HG03558 (cell line): Measurements from ENCODE around the gene SUN1.
"Not testable (repeated sequence)": the region's sequence is repeated elsewhere in the genome, so short reads cannot be mapped to it uniquely, and the experiment has no call there.

ENCODE experiments used
- ATAC-seq: cut with Tn5 transposase; IDR thresholded peaks from one replicate; pipeline ENCODE4 v1.9.1; 2021; ENCODE audit warnings: moderate number of reproducible peaks; ENCODE audit not compliant: unreplicated experiment; ENCODE audit errors: extremely low read depth

SUN1 gene

GRCh38 chr7:854118-854775 lies 22.0 kb downstream of the SUN1 start:
- no peak for ATAC-seq

DNA sequence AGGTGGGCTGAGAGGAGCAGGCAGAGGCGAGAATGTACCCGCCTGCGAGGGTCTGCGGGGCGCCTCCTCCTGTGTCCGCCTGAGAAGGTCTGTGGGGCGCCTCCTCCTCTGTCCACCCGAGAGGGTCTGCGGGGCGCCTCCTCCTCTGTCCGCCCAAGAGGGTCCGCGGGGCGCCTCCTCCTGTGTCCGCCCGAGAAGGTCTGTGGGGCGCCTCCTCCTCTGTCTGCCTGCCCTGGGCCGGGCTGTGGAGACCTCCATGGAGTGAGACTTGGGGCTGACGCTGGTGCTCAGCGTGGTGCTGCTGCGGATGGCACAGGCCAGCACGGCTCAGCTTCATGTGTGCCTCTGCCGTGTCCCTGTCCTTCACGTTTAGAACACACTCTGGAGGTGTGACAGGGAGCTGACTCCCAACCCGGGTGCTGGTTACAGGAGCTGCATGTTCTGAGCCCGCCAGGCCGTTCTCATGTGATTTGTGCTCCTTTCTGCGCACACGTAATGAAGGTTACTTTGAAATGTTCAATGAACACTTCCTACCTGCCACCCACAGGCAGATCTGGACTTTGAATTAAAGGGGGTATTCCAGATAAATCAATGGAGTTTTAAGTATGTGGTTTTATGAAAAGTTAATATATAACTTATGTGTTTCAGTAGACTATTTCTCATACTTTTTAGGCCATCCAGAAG lies 23.6 kb downstream of the SUN1 start:
- no peak for ATAC-seq

GRCh38 chr7:856444-857095 lies 24.3 kb downstream of the SUN1 start:
- ATAC-seq = no peak

GRCh38 chr7:857661-858060 lies 25.4 kb downstream of the SUN1 start:
- no peak for ATAC-seq

DNA sequence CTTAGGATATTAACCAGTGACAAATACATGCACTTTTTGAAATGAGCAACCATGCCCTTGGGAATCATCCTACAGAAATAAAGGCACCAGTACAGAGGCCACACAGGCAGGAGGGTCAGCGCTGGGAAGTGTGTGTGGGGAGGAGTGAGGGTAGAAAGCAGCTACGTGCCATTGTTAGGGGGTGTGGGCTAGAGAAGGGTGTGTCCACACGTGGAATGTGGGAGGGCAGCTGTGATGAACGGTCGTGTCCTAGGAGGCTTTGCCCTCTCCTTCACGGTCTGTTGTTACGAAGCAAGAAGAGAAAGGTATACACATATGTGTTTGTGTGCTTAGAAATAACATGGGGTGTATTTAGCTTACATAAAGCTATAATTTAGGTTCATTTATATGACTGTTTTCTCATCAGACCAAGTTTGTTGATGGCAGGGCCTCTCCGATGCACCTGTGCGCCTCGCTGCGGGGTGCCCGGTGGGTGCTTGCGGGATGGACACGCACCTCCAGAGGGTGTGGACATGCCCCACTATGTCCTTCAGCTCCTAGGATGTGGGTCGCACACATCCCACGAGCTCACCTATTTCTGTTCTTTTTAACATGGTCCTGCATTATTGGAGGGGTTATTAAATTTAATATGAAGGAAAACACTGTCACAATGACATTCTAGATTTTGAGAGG lies 27.2 kb downstream of the SUN1 start:
- ATAC-seq = no peak

- ATAC-seq = no peak
Measured at GRCh38 chr7:860149-860548, 27.9 kb downstream of the SUN1 start.

GRCh38 chr7:861222-861621 lies 28.9 kb downstream of the SUN1 start:
- no peak for ATAC-seq

- no peak for ATAC-seq
Measured at GRCh38 chr7:862157-862556, 29.9 kb downstream of the SUN1 start.

DNA sequence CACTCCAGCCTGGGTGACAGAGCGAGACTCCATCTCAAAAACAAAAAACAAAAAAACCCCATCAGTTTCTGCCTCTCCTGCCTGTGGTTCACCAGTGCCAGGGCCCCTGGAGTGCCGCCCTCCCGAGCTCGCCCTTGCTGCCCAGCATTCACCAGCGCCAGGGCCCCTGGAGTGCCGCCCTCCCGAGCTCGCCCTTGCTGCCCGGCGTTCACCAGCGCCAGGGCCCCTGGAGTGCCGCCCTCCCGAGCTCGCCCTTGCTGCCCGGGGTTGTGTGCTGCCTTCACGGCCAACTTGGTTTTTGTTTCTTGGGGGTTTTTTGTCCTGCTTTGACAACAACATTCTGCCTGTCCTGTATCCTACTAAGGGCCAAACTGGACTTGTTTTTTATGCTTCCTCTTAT lies 30.8 kb downstream of the SUN1 start:
- ATAC-seq = no peak

DNA sequence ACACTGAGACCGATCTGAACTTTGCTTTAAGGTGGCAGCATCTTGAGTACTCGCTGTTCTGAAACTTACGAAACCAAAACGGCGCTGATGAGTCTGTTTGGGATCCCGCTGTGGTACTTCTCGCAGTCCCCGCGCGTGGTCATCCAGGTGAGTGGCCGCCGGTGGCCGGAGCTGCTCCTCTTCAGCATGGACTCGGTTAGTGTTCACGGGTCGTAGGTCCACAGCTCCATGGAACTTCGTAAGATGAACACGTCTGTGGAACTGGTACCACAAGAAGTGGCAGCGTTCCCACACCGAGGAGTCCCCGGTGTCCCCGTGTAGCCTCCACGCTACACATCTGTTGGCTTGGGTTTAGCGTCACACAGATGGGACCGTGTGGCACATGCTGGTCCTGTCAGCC lies 33.6 kb downstream of the SUN1 start:
- no peak for ATAC-seq

DNA sequence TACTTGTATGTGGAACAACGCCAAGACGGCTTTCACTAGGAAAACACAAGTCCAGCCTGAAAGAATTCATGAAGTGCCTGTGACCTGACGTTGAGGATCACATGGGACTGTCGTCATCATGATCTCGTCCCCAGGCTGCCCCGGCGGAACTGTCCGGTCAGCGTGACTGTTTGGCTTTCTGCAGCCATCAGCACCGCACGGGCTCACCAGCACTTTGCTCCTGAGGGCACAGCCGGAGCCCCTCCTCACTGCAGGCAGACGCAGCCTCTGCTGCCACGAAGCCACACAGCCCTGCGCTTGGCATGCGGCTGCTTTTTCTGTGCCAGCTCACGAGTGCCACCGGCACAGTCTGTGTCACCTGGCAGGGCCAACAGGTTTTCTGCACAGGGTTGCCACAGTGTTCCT lies 34.7 kb downstream of the SUN1 start:
- ATAC-seq = no peak

GRCh38 chr7:867406-868188 lies 35.3 kb downstream of the SUN1 start:
- ATAC-seq = no peak

DNA sequence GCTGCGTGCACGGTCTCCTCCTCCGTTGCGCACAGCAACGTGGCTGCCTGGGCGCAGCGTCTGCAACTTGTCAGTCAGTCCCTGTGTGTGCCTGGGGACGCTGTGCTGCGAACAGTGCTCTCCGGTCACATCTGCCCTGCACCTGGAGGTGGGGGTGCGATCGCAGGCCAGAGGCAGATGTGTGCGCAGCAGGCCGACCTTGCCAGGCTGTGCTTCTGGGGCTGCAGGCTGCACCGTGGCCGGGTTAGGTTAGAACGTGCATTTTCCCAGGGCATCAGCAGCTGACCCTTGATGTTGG lies 35.9 kb downstream of the SUN1 start:
- ATAC-seq = no peak

DNA sequence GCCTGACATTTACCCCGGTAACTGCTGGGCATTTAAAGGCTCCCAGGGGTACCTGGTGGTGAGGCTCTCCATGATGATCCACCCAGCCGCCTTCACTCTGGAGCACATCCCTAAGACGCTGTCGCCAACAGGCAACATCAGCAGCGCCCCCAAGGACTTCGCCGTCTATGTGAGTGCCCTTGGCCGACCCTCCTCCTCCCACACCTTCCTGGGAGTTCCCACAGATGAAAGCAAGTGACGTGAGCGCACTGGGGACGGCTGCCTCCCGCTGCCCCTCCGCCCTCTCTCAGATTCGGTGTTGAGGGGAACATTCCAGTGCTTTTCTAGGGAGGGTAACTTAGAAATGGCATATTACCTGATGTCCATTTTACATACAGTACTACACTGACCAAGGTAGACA lies 37.1 kb downstream of the SUN1 start:
- no peak for ATAC-seq

GRCh38 chr7:871900-872537 lies 39.7 kb downstream of the SUN1 start:
- no peak for ATAC-seq

- ATAC-seq = not testable (repeated sequence)
Measured at GRCh38 chr7:872685-873084, 40.4 kb downstream of the SUN1 start.

DNA sequence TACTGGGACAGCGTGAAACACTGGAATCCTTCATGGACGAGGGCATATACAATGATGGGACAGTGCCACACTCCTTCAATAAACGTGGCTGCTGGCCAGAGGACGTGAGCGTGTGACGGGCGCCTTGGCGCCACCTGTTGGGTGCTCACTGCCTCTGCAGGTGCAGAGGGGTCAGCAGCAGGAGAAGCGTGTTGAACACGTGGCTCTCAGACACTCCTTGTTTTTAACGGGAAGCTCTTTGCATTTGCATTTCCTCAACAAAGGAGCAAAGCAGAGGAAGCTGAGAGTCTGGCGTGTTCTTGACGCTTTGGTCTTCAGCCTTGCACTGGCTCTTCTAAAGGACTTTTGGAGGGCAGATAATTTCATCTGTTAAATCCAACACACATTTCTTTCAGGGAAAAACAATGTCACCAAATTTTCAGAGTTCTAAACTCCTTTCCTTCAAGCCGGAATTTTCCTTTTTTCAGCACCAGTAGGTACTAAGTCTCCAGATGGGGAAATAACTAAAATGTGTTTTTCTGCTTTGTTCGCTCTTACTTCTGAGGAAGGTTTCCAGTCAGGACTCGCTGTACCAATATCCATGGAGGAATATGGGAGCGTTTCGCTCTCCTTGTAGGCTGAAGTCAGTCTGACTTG lies 41.2 kb downstream of the SUN1 start:
- no peak for ATAC-seq

DNA sequence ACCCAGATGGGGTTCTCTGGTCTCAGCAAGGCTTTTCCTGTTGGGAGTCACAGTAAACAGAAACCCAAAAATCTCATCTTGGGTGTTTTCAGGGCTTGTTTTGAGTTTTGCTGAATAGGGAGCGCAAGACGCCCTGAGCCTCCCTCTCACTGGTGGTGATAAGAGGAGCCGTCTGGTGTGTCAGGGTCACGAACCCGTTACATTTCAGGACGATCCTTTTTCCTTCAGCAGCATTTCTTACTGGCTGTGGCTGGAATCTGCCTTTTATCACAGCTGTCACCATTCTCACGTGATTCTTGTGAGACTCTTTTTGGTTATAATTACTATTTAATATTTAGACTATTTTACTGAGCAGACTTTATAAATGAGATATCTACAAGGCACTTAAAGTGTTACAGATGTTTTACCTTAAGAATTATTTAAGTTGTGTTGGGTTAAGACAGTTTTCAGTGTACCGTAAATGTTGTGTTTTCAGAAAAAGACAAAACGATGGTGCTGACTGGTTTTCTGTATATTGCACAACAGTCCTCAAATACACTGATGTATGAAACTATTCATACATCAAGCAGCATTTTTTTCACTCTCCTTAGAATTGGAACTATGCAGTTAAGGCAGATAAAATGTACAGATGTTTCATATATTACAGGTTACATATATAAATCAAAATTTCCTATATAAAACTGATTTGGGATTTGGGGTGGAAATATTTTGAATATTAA lies 41.9 kb downstream of the SUN1 start:
- ATAC-seq = no peak

GRCh38 chr7:875051-875450 lies 42.8 kb downstream of the SUN1 start:
- no peak for ATAC-seq
